OCI-LY3 (cell line): ENCODE measurements around the gene PARD3.

Experiments used
- H2AFZ ChIP-seq: fragments of 200-600, 300-600 bp; shearing (Covaris generic); 2 replicates; pipeline ENCODE4 v1.6.0; 2014; ENCODE audit warnings: antibody characterized with exemption, low read depth, low read length
- H3K27ac ChIP-seq: fragments of 200-600, 300-600 bp; sonication (generic); 2 replicates; pipeline ENCODE4 v1.5.1; 2014; ENCODE audit warnings: mild to moderate bottlenecking, low read length, moderate library complexity, mixed read lengths
- H3K27me3 ChIP-seq: fragments of 200-600, 300-600 bp; sonication (generic); 2 replicates; pipeline ENCODE4 v1.6.1; 2014; ENCODE audit warnings: low read depth, low read length, mixed read lengths
- H3K36me3 ChIP-seq: fragments of 200-600, 300-600 bp; sonication (generic); replicated peaks from 2 replicates; pipeline ENCODE3; 2014; ENCODE audit warnings: low read depth, low read length, mixed read lengths
- H3K4me1 ChIP-seq: fragments of 300-600, 200-600 bp; sonication (generic); 2 replicates; pipeline ENCODE4 v1.6.1; 2014; ENCODE audit warnings: low read length, mixed read lengths
- H3K4me2 ChIP-seq: fragments of 200-600, 300-600 bp; sonication (generic); 2 replicates; pipeline ENCODE4 v1.6.1; 2014; ENCODE audit warnings: low read length, mixed read lengths
- H3K4me3 ChIP-seq: fragments of 300-600, 200-600 bp; sonication (generic); 2 replicates; pipeline ENCODE4 v1.5.1; 2014; ENCODE audit warnings: antibody characterized with exemption, mild to moderate bottlenecking, low read length, moderate library complexity
- H3K79me2 ChIP-seq: fragments of 300-600, 200-600 bp; shearing (Covaris generic); 2 replicates; pipeline ENCODE4 v1.6.1; 2014; ENCODE audit warnings: mild to moderate bottlenecking, low read length, mixed read lengths
- H3K9ac ChIP-seq: fragments of 300-600, 200-600 bp; shearing (Covaris generic); 2 replicates; pipeline ENCODE4 v1.6.0; 2014; ENCODE audit warnings: mild to moderate bottlenecking, low read length, moderate library complexity
- H3K9me3 ChIP-seq: fragments of 200-600, 300-600 bp; shearing (Covaris generic); 2 replicates; pipeline ENCODE4 v1.6.1; 2014; ENCODE audit warnings: low read length, mixed read lengths; ENCODE audit not compliant: insufficient read depth
- H4K20me1 ChIP-seq: fragments of 200-600, 300-600 bp; sonication (generic); 2 replicates; pipeline ENCODE4 v1.6.1; 2016; ENCODE audit warnings: low read length, mixed read lengths; ENCODE audit not compliant: insufficient read depth
- CTCF ChIP-seq: fragments of 200-600, 300-600 bp; sonication (generic); IDR thresholded peaks from 2 replicates; pipeline ENCODE4 v1.5.1; 2014; ENCODE audit warnings: antibody characterized with exemption, low read length, low read depth
- EZH2phosphoT487 ChIP-seq: fragments of 200-600 bp; shearing (Covaris generic); IDR thresholded peaks from 2 replicates; pipeline ENCODE4 v1.6.1; 2018; ENCODE audit warnings: antibody characterized with exemption, mixed run types, low read depth

The PARD3 gene

GRCh38 chr10:34861293-34862021 lies 46.4 kb upstream of the PARD3 start:
- Histone ChIP-seq H3K4me1 (no peaks in the 10 kb centered on the region), H4K20me1 (no peaks in the 10 kb centered on the region), H2AFZ (no peak overlapping the region), H3K9ac (no peak overlapping the region), H3K4me2 (no peak overlapping the region), H3K36me3 (no peaks in the 10 kb centered on the region), H3K4me3 (no peak overlapping the region), H3K27me3 (no peaks in the 10 kb centered on the region), H3K27ac (no peak overlapping the region), H3K79me2 (no peaks in the 10 kb centered on the region), H3K9me3 (no peaks in the 10 kb centered on the region)
- no peak for TF ChIP-seq CTCF
- TF ChIP-seq EZH2phosphoT487 = no peak

GRCh38 chr10:34859170-34859569 lies 44.1 kb upstream of the PARD3 start:
- TF ChIP-seq CTCF (no peak), EZH2phosphoT487 (no peak)
- Histone ChIP-seq H3K4me3 (no peak overlapping the region), H3K27me3 (no peaks in the 10 kb centered on the region), H3K36me3 (no peaks in the 10 kb centered on the region), H2AFZ (no peak overlapping the region), H3K4me2 (no peak overlapping the region), H3K9ac (no peak overlapping the region), H3K27ac (no peak overlapping the region), H3K4me1 (no peaks in the 10 kb centered on the region), H3K9me3 (no peaks in the 10 kb centered on the region), H4K20me1 (no peaks in the 10 kb centered on the region), H3K79me2 (no peaks in the 10 kb centered on the region)

- Histone ChIP-seq H3K27me3 (no peaks in the 10 kb centered on the region), H3K9ac (no peak overlapping the region), H3K27ac (no peak overlapping the region), H4K20me1 (no peaks in the 10 kb centered on the region), H3K79me2 (no peaks in the 10 kb centered on the region), H3K4me3 (no peak overlapping the region), H3K4me2 (no peak overlapping the region), H2AFZ (no peak overlapping the region), H3K36me3 (no peaks in the 10 kb centered on the region), H3K4me1 (no peaks in the 10 kb centered on the region), H3K9me3 (no peaks in the 10 kb centered on the region)
- TF ChIP-seq EZH2phosphoT487 (no peak), CTCF (no peak)
Observed at GRCh38 chr10:34858003-34858402, 42.9 kb upstream of the PARD3 start.

- Histone ChIP-seq H3K4me2 (no peak overlapping the region), H3K9me3 (no peaks in the 10 kb centered on the region), H4K20me1 (no peaks in the 10 kb centered on the region), H3K4me1 (no peaks in the 10 kb centered on the region), H3K79me2 (no peaks in the 10 kb centered on the region), H3K27me3 (no peaks in the 10 kb centered on the region), H3K9ac (no peak overlapping the region), H2AFZ (no peak overlapping the region), H3K4me3 (no peak overlapping the region), H3K36me3 (no peaks in the 10 kb centered on the region), H3K27ac (no peak overlapping the region)
- TF ChIP-seq CTCF (no peak), EZH2phosphoT487 (no peak)
Observed at GRCh38 chr10:34854147-34854601, 39.1 kb upstream of the PARD3 start.
